GM21723 (cell line): ENCODE data around the gene TRIM32.

Source experiments
- ATAC-seq: cut with Tn5 transposase; IDR thresholded peaks from one replicate; pipeline ENCODE4 v1.9.1; 2021; ENCODE audit warnings: mild to moderate bottlenecking, moderate library complexity; ENCODE audit not compliant: unreplicated experiment

Gene TRIM32

GRCh38 chr9:116703634-116704033 lies 16.5 kb downstream of the TRIM32 start:
- no peak for ATAC-seq

GRCh38 chr9:116704470-116704869 lies 17.4 kb downstream of the TRIM32 start:
- ATAC-seq = no peak

DNA sequence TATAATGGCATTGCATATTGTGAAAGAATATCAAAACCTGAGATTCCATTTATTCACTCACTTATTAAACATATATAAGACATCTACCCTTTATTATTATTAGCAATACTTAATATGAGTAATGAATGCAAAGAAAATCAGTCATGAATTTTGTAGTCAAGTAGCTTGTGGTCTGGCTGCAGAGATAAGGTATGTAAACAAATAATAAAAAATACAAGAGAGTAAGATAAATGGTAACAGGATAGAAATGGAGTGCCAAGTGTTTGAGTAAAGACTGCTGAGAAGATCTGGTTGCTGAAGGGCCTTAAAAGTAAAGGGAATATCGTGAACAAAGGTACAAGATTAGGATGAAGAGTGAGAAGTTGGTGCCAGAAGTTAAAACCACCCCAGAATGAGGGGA lies 18.4 kb downstream of the TRIM32 start:
- ATAC-seq = no peak

- no peak for ATAC-seq
These were observed 19.5 kb downstream of the TRIM32 start for GRCh38 chr9:116706310-116707290.

DNA sequence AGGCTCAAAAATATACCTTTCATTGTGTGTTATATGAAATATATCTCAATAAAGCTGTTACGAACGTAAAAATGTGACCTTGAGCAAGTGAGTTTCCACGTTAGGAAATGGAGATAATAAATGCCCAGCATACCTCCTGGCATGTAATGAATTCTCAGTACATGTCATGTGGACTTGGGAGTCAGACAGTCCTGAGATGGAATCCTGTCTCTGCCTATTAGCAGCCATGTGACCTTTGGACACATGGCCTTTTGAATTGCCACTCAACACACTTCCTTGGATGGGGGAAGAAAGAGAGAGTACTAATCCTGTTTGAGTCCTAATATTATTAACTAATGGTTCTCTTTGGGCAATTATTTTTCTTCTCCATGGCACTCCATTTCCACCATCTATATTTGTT lies 25.7 kb downstream of the TRIM32 start:
- no peak for ATAC-seq

GRCh38 chr9:116713271-116713670 lies 26.2 kb downstream of the TRIM32 start:
- ATAC-seq = no peak

- ATAC-seq = no peak
These were observed 28.6 kb downstream of the TRIM32 start for GRCh38 chr9:116715751-116716150.

- ATAC-seq = no peak
These were observed 29.3 kb downstream of the TRIM32 start for GRCh38 chr9:116716438-116716837.

- no peak for ATAC-seq
These were observed 30.0 kb downstream of the TRIM32 start for GRCh38 chr9:116717150-116717549.

GRCh38 chr9:116718111-116718510 lies 31.0 kb downstream of the TRIM32 start:
- no peak for ATAC-seq

DNA sequence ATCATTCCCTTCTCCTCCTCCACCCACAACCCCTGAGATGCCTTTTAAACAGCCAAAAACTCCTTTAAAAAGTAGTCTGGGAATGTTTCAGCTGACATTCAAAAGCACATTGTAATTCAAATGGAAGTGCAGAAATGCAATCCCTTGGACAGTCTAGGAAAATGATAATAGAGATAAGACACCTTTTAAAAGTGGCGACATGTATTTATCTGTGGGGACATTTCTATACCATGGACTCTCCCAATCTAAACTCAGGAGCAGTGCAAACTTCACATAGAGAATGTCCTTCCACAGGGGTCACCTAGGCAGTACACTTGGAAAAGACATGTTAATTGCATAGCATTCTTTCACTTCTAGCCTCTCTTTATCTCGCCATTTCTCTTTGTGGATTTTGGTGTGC lies 33.0 kb downstream of the TRIM32 start:
- no peak for ATAC-seq

- ATAC-seq = no peak
These were observed 34.3 kb downstream of the TRIM32 start for GRCh38 chr9:116721411-116721810.

GRCh38 chr9:116721944-116722343 lies 34.8 kb downstream of the TRIM32 start:
- ATAC-seq = no peak

DNA sequence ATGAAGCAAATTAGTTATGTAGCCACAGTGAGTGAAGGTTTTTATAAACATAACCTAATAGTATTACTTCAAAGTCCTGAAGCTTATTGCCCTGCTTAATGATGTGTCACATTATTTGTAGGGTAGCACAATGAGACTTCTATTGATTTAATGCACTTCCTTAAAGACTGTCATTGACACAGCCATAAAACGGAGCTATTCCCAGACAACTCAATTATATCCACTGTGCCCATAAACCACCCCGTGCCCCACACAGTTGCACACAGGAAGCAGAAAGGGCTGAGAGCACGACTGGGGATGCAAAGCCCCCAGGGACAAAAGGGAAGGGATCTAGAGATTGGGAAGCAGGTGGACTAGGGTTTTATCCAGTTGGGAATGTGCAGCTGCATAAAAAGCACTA lies 37.0 kb downstream of the TRIM32 start:
- no peak for ATAC-seq

DNA sequence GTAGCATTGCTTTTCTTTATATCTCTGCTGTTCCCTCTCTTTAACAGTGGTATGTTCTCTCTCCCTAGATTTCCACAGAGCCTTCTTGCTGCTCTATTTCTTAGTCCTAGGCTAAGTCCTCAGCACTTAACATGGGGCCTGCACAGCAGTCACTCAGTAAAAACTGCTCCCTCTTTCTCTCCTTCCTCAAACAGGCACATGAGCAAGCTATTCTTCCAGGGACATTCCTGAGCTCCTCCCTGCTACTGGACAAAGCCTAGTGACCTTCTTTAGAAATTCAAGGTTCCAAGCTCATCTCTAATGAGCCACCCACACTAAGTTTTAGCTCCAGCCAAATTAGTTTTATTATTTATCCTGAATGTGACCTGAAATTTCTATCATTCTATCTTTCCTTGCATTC lies 39.5 kb downstream of the TRIM32 start:
- ATAC-seq = no peak

GRCh38 chr9:116733010-116733641 lies 46.0 kb downstream of the TRIM32 start:
- no peak for ATAC-seq

DNA sequence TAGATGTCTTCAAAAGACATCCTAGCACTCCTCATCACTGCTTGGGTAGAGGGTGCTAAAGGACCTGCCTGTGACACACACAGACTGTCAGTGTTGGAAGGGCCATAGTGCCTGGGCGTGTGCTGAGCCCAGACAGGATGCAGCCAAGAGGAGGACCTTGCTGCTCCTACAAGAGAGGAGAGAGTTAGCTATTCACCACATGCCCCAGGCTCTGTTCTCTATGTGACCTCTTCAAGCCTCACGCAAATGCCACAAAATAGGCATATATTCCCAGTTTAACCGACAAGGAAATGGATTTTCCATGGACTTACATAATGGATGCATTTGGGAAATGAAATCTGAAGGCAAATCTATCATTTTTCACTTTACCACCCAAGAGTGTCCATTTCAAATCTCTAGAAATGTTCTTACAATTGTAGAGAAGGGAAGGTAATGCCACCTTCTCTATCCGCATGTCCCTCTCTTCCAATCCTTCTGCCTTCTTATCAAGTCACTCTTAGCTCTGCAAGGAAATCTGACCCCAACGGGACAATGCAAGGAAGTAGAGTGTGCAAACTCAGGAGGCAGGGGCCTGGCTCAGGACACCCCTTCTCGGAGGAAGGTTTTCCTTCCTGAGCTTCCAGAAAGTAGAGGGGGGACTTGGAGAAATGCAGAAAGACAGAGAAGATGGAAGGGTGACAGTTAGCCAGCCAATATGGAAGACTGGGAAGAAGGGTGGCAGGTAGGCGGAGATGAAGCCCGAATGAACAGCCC lies 49.5 kb downstream of the TRIM32 start:
- no peak for ATAC-seq

DNA sequence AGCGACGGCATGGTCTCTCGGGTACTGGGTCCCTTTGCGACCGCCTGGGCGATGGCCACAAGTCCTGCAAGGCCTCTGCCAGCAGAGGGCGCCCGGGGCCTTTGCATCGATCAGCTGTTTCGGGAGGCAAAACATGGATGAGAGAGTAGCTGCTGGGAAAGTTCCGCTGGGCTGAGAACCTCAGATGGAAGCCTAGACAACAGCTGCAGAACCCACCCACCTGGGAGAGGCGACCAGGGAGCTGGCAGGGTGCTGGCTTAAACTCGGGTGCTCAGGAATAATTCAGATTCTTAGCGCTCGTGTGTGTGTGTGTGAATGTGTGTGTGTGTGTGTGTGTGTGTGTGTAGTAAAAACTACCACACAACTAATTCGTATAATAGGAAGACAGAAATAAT lies 50.0 kb downstream of the TRIM32 start:
- ATAC-seq = no peak

DNA sequence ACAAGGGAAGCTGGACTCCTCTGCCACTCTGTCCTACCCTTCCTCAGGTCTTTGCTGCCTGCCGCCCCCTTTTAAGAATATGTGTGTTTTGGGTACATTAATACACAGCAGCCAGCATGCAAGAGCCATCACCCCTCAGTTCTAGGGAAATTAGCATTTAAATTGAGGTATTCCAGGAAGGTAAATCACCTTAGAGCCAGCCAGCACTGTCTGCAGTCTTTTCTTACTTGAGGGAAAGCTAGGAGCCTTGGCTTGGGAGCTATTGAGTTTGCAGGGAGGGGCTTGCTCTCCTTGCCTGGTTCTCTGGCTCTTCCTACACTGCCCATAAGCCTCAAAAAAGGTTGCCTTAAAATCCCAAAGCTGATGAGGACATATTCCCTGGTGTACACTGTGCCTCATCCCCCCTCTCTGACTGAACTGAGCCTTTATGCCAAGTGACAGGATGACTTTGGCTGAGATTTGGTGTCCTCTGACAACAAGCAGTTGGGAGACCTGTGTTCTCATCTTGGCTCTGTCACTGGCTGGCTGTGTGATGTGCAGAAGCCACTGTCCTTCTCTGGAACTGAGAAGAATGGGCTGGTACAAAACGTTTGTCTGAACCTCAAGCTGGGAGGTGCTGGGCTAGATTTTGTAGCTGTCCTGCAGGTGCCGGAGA lies 54.1 kb downstream of the TRIM32 start:
- no peak for ATAC-seq

DNA sequence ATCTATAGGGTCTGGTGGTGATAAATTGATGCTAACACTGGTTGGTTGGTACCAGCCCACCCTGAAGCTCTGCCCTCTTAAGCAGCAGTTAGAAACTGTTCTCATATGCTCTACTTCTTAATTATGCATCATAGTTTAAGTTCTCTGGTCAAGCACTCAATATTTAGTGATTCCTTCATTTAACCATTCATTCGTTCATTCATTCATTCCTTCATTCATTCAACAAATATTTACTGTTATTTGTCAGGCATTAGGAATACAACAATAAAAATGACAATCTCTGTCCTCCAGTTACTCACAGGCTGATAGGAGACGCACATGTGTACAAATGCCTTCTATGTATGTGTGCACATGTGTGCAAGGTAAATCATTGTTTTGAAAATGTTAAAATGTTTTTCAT lies 54.6 kb downstream of the TRIM32 start:
- ATAC-seq = no peak

DNA sequence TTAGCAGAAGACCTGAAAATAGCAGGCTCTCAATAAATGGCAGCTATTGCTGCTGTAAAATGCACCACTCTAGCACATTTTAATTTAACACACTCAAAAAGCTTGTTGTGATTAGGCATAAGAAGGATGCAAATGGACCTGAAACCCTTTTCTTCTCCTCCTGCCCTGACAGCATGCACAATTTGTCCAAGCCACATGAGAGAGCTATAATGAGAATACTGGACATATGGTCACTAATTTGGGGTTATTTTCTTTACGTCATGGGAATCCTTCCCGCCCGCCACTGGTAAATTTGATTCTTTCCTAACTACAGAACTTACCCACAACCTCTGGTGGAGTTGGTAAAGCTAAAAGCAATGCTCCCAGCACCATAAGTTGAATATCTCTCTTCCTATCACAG lies 62.1 kb downstream of the TRIM32 start:
- ATAC-seq = no peak
